GM19467 (cell line): Measurements from ENCODE around the gene LMX1B.

ENCODE experiments used
- ATAC-seq: cut with Tn5 transposase; IDR thresholded peaks from one replicate; pipeline ENCODE4 v1.9.1; 2021; ENCODE audit warnings: mild to moderate bottlenecking, moderate library complexity; ENCODE audit not compliant: unreplicated experiment

The LMX1B gene

GRCh38 chr9:126693428-126693944 lies 79.8 kb downstream of the LMX1B start:
- no peak for ATAC-seq

DNA sequence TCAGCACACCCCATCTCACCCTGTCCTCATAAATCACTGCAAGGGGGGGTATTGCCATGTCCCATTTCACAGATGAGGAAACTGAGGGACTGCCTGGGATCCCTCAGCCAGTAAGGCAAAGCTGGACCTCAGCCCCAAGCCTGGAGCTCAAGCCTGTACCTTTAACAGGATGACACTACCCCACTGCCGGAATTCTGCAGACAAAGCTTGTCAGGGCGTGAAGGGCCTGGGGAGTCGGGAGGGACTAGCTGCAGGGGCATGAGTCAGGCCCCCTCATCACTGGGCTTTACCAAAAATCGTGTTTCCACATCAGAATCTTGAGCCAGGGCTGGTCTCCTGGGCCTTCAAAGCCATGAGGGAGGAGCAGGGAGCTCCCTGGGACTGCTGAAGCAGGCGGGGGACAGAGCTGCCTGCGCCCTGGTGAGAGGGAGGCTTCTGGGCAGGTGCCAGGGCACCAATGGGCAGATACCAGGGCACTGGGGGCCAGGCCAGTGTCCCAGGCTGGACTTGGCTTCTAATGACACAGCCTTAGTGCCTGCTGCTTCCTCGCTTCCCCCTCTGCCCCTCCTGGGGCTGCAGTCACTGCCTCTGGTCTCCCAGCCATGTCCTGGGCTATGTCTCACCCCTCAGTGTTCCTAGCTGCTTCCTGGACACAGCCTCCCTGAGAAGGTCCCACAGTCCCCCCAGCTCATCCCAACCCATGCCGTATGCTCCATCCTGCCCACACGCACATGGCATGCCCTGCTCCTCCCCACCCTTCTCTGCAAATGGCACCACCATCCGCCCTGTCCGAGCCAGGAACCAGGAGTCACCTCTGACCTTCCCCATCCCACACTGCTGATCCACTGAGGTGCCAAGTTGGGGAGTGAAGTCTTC lies 80.7 kb downstream of the LMX1B start:
- ATAC-seq, result no peak

DNA sequence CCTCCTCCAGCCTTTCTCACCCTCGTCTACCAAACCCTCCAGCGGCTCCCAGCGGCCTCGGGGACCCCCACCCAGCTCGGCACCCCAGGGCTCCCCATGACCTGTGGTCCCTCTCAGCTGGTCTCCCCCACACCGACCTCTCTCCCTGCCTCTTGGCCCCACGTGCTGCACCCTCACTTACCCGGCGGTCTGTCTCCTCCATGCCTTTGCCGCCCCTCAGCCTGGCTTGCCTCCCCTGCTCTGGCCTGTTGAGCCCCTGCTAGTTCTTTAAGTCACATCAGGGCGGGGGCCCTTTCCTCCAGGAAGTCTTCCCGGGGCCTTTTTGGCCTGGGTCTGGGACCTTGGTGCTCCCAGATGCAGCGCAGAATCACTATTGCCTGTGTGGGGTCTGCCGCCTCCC lies 81.5 kb downstream of the LMX1B start:
- no peak for ATAC-seq

DNA sequence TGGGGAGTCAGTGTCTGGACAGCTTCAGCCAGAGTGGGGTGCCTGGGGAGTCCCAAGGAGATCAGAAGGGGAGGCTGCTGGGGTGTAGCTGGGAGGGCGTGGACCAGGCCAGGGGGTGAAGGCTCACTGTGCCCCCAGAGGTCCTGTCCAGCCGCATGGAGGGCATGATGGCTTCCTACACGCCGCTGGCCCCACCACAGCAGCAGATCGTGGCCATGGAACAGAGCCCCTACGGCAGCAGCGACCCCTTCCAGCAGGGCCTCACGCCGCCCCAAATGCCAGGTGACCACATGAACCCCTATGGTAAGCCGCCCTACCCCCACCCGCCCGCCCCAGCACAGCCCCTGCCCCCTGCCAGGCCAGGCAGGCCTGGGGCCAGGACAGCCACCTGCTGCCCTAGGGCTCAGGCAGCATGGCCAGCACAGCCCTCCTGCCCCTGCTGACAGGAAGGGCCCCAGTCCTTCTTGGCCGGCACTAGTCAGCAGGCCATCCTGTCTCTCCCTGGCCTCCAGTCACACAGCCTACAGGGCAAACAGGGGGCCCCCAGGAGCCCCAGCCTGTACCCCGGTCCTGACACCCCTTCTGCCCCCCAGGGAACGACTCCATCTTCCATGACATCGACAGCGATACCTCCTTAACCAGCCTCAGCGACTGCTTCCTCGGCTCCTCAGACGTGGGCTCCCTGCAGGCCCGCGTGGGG lies 82.1 kb downstream of the LMX1B start:
- ATAC-seq, result no peak

DNA sequence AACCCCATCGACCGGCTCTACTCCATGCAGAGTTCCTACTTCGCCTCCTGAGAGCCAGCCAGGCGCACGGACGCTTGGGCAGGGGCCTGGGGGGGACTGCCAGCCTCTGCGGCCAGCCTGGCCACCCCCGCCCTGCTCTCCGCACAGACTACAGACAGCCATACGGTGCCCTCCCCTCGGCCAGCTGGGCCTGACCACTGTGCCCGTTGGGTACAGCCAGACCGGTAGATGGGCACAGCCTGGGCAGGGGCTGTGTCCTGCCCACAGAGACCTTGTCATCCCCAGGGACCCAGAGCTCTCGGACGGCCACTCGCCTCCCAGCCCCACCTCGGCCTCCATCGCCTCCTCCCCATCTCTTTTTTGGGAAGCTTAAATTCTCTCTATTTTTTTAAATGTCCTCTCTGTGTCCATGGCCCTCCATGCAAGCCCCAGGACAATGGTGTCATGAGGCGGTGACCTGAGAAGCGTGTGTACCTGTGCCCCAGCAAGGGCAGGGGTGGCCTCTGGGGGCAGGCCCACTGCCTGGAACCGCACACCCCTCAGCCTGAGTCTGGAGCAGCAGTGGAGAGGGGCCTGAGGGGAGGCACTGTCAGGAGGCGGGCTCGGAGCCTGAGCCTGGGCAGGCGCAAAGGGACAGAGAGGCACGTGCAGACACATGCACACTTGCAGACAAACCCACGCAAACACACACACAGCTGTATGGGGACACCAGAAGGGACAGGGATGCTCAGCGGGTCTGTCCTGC lies 82.8 kb downstream of the LMX1B start:
- ATAC-seq, result no peak

- no peak for ATAC-seq
These were observed 83.6 kb downstream of the LMX1B start for GRCh38 chr9:126697330-126697729.

DNA sequence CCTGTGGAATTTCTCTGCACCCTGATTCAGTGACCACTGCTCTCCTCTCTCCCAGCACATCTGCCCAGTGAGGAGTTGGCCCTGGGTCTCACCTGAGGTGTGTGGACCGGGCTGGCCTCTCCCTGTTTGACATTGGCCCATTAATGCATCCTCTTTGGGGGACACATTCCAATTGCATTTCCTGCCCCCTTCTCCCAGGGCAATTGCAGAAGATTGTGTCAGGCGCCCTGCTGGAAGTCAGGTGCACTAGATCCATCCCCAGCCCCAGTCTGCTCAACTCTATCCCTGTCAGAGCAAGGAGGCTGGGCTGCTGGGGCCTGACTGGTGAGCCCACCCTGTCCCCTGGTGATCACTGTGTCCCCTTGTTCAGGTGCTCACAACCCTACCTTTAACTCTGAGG lies 84.5 kb downstream of the LMX1B start:
- ATAC-seq, result no peak

DNA sequence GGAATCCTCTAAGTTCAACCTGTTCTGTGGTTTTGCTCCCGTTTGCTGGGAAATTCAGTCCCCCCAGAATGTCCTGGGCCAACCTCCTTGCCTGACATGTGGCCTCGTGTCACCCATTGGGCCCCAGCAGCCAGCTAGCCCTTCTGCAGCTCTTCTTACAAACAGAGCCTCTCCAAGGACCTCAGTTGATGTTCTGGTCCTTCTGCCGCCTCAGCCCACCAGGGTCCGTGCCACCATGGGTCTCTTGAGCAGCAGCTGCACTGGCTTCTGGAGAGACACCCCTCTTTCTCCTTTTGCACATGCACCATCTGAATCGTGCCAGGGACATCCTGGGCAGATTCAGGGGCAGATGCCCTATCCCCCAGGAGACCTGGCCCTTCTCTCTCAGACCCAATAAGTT lies 85.0 kb downstream of the LMX1B start:
- no peak for ATAC-seq

GRCh38 chr9:126699401-126699881 lies 85.7 kb downstream of the LMX1B start:
- ATAC-seq, result no peak

DNA sequence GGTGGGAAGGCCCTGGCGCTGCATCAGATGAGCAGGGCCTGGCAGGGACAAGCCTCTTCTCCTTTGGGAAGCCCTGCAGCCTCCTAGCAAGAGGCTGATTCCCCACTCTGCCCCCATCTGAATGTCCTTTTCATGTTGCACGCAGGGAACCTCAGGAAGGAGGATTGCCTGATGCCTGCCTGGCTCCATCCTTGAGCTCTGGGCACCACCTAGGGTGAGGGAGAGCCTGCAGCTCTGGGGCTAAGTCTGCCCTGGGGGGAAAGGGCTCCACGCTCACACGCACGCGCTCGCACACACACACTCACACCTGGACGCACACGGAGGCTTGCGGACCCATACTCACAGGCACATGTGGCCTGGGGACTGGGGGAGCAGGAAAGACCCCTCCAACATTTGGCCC lies 86.6 kb downstream of the LMX1B start:
- no peak for ATAC-seq

GRCh38 chr9:126700903-126701812 lies 87.4 kb downstream of the LMX1B start:
- ATAC-seq, result no peak

DNA sequence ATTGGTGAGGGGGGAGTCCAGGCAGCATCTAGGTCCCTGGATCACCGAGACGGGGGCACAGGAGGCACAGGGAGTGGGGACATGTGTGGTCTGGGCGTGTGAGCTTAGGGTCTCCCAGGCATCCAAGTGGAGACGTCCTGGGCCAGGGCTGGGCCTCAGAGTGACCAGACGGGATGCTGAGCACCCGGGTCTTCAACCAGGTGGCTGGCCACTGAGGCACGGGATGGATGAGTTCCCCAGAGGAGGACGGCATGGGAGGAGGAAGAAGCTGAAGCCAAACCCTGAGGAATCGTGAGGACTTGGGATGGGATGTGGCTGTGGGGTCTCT lies 88.0 kb downstream of the LMX1B start:
- no peak for ATAC-seq

- no peak for ATAC-seq
These were observed 88.6 kb downstream of the LMX1B start for GRCh38 chr9:126702151-126703001.

GRCh38 chr9:126703002-126703865 lies 89.5 kb downstream of the LMX1B start:
- no peak for ATAC-seq

GRCh38 chr9:126703866-126704156 lies 90.1 kb downstream of the LMX1B start:
- no peak for ATAC-seq

GRCh38 chr9:126704157-126704891 lies 90.6 kb downstream of the LMX1B start:
- no peak for ATAC-seq

- no peak for ATAC-seq
These were observed 91.4 kb downstream of the LMX1B start for GRCh38 chr9:126704892-126705766.
